Ishikawa (cell line): ENCODE measurements around the gene TAS2R40.

Source experiments
- CEBPB ChIP-seq: IDR thresholded peaks from 2 replicates; pipeline ENCODE4 v1.6.1; 2012
- CREB1 ChIP-seq: IDR thresholded peaks from 2 replicates; pipeline ENCODE4 v1.6.1; 2012; ENCODE audit warnings: low read depth
- EGR1 ChIP-seq: IDR thresholded peaks from 2 replicates; pipeline ENCODE4 v1.6.1; 2012
- EP300 ChIP-seq: IDR thresholded peaks from 2 replicates; pipeline ENCODE4 v1.6.1; 2012; ENCODE audit warnings: borderline replicate concordance
- FOXM1 ChIP-seq: IDR thresholded peaks from 2 replicates; pipeline ENCODE4 v1.6.1; 2012; ENCODE audit warnings: low read depth, borderline replicate concordance
- MAX ChIP-seq: IDR thresholded peaks from 2 replicates; pipeline ENCODE4 v1.6.1; 2012
- NFIC ChIP-seq: IDR thresholded peaks from 2 replicates; pipeline ENCODE4 v1.6.1; 2012
- RAD21 ChIP-seq: IDR thresholded peaks from 2 replicates; pipeline ENCODE4 v1.6.1; 2012; ENCODE audit warnings: low read depth
- REST ChIP-seq: IDR thresholded peaks from 2 replicates; pipeline ENCODE4 v1.6.1; 2012; ENCODE audit warnings: low read depth, mild to moderate bottlenecking
- TAF1 ChIP-seq: IDR thresholded peaks from 2 replicates; pipeline ENCODE4 v1.6.1; 2012; ENCODE audit warnings: low read depth, mild to moderate bottlenecking
- TCF12 ChIP-seq: IDR thresholded peaks from 2 replicates; pipeline ENCODE4 v1.6.1; 2012; ENCODE audit warnings: low read depth
- TEAD4 ChIP-seq: IDR thresholded peaks from 2 replicates; pipeline ENCODE4 v1.6.1; 2012
- USF1 ChIP-seq: IDR thresholded peaks from 2 replicates; pipeline ENCODE4 v1.6.1; 2012
- YY1 ChIP-seq: IDR thresholded peaks from 2 replicates; pipeline ENCODE4 v1.6.1; 2012; ENCODE audit warnings: low read depth
- ZBTB7A ChIP-seq: IDR thresholded peaks from 2 replicates; pipeline ENCODE4 v1.6.1; 2012; ENCODE audit warnings: low read depth

The TAS2R40 gene

GRCh38 chr7:143243111-143243510, 21.3 kb downstream of the TAS2R40 start:
- TF ChIP-seq EGR1 (no peak), EP300 (no peak), YY1 (no peak), USF1 (no peak), TAF1 (no peak), REST (no peak), NFIC (no peak), FOXM1 (no peak), RAD21 (no peak), CREB1 (no peak), ZBTB7A (no peak), MAX (no peak), CEBPB (no peak), TCF12 (no peak), TEAD4 (no peak)

- TF ChIP-seq TEAD4 (no peak), NFIC (no peak)
Measured at GRCh38 chr7:143243614-143244013, 21.8 kb downstream of the TAS2R40 start.

GRCh38 chr7:143244321-143244720, 22.5 kb downstream of the TAS2R40 start:
- TF ChIP-seq NFIC (no peak), USF1 (no peak), REST (no peak), YY1 (no peak), RAD21 (no peak), EP300 (no peak), TCF12 (no peak)

- TF ChIP-seq TEAD4, result no peak
- no peak for TF ChIP-seq RAD21
- TF ChIP-seq USF1, result no peak
- no peak for TF ChIP-seq ZBTB7A
- TF ChIP-seq EP300, result no peak
- no peak for TF ChIP-seq CREB1
- TF ChIP-seq FOXM1, result no peak
- TF ChIP-seq MAX, result no peak
- no peak for TF ChIP-seq REST
Measured at GRCh38 chr7:143245123-143245522, 23.3 kb downstream of the TAS2R40 start.

GRCh38 chr7:143247372-143247771, 25.5 kb downstream of the TAS2R40 start:
- TF ChIP-seq TCF12 (no peak), CEBPB (no peak), ZBTB7A (no peak), RAD21 (no peak), MAX (no peak), NFIC (no peak), TAF1 (no peak), EP300 (no peak), CREB1 (no peak)
